HK-2 (cell line): ENCODE measurements around the gene BCL2L2.
"Not testable (repeated sequence)": the region's sequence is repeated elsewhere in the genome, so short reads cannot be mapped to it uniquely, and the experiment has no call there.

Experiments used
- DNase-seq: peaks from one replicate; pipeline ENCODE4 v3.0.0-alpha.2; 2018; ENCODE audit not compliant: unreplicated experiment

The BCL2L2 gene

GRCh38 chr14:23324455-23324846, 17.8 kb downstream of the BCL2L2 start:
- DNase-seq, result no peak

GRCh38 chr14:23324993-23325392, 18.4 kb downstream of the BCL2L2 start:
- DNase-seq, result no peak

DNA sequence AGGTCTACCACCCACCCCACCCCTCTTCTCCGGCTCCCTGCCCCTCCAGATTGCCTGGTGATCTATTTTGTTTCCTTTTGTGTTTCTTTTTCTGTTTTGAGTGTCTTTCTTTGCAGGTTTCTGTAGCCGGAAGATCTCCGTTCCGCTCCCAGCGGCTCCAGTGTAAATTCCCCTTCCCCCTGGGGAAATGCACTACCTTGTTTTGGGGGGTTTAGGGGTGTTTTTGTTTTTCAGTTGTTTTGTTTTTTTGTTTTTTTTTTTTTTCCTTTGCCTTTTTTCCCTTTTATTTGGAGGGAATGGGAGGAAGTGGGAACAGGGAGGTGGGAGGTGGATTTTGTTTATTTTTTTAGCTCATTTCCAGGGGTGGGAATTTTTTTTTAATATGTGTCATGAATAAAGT, 19.1 kb downstream of the BCL2L2 start:
- not testable (repeated sequence) for DNase-seq

GRCh38 chr14:23326491-23327332, 20.1 kb downstream of the BCL2L2 start:
- no peak for DNase-seq

DNA sequence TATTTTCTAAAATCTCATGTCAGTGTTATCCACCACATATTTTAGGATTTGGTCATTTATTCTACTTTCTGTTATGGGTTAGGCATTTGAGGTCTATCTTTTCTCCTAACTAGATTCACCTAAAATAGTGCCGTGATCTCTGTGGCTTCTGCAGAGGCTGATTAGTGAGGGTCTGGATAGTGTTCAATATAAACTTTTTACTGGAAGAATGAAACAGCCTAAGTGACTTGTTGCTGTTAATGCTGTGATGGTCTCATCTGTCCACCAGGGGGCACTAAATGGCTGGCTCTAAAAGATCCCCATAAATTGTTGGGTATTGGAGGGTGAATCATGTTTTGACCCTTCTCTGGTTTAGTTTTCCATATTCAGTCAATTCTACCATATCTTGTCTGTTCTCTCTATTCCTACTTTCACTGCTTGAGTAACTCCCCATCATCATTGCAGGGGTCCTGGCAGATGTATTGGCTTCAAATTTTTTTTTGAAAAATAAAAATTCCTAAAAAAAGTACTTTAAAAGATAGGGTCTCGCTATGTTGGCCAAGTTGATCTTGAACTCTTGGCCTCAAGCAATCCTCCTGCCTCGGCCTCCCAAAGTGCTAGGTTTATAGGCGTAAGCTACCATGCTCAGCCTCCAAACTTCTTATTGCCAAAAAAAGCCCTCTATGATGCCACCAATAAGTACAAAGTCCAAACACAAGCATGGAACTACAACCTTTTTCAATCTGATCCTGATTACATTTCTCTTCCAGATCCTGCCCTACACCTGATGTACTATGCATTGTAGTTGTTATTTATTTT, 21.5 kb downstream of the BCL2L2 start:
- DNase-seq, result peak; percentile 48

DNA sequence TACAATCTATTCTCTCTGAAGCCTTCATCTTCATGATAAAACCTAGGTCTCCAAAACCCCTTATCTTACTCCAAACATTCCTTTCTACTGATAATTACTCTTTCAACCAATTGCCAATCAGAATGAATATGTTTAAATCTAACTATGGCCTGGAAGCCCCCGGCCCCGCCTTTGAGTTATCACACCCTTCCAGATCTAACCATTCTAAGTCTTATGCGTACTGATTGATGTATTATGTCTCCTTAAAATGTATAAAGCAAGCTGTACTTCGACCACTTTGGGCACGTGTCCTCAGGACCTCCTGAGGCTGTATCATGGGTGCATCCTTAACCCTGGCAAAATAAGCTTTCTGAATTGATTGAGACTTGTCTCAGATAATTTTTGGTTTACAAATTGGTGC, 29.0 kb downstream of the BCL2L2 start:
- no peak for DNase-seq

DNA sequence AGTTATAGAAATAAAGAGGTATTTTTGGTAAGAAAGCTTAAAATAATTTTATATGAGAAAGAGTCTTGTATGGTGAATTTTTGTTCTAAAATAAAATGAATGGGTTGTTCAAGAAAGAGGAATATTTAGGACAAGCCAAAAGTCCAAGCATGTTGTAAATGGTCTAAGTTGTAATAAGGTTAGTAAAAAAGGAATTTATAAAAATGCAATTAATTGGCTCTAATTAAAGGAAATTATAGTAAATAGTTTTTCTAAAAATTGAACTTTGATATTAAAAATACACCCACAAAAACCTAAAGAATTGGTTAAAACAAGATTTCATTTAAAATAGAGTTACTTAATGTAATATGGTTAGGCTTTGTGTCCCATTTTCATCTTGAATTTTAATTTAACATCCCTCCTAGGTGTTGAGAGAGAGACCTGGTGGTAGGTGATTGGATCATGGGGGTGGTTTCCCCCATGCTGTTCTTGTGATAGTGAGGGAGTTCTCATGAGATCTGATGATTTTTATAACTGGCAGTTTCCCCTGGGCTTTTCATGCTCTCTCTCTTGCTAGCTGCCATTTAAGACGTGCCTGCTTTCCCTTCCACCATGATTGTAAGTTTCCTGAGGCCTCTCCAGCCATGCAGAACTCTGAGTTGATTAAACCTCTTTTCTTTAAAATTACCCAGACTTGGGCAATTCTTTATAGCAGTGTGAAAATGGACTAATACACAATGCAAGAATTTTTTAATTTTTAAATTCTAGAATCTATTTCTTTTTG, 33.1 kb downstream of the BCL2L2 start:
- DNase-seq, result no peak

GRCh38 chr14:23344481-23344880, 37.8 kb downstream of the BCL2L2 start:
- no peak for DNase-seq

DNA sequence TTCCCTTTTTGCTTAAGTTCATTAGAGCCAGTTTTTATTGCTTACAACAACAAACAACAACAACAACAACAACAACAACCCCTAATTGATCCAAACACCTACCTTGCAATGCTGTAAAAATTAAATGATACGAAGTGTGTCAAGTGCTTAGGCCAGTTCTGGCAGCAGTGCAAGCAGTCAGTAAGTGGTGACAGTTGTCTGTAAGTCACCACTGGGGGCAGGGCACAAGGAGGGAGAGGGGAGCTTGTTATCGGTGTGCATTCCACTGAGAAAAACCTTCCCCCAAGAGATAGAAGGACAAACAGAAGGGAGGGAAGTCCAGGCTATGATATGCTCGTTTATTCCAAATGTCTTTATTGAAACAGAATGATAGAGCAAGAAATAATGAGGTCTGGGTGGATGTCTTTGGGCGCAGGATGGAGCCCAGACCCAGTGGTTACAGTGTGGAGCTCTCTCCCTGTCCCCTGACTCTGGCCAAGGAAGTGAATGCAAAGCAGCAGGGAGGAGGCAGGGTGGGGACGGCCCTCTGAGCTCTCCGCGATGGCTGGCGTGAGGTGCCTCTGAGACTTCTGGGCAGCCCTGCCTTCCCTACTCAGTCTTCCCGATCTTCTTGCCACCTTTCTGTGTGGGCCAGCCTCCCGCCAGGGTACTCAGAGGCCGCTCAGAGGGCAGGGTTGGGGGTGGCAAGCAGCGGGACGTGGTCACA, 39.5 kb downstream of the BCL2L2 start:
- DNase-seq, result no peak

DNA sequence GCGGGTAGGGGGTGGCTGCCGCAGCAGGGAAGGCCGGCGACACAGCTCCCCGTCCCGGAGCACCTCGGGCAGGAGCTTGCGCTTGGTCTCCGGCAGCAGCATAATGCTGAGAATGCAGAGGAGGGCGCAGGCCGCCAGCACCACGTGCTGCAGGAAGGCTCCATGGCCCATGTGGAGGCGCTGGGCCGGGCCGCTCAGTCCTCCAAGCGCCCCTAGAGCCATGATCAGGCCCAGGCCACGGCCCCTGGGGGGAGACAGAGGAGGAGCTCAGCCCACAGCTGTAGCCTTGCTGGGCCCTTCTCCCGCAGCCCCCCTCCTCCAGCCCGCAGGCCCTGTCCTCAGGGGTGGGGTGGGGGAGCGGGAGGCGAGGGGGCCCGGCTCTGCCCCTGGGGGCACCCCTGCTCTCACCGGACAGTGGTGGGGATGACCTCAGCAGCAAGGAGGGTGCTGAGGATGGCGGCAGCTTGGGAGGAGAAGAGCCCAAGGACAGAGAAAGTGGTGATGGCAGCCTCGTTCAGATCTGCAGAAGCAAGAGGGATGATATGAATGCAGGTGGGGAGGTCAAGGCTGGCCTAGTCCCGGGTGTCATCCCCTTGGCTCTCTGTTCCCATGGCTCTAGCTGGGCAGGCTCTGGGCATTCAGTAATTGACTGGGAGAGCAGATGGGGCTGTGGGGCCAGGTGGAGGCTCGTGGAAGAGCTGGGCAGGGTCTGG, 40.2 kb downstream of the BCL2L2 start:
- no peak for DNase-seq

DNA sequence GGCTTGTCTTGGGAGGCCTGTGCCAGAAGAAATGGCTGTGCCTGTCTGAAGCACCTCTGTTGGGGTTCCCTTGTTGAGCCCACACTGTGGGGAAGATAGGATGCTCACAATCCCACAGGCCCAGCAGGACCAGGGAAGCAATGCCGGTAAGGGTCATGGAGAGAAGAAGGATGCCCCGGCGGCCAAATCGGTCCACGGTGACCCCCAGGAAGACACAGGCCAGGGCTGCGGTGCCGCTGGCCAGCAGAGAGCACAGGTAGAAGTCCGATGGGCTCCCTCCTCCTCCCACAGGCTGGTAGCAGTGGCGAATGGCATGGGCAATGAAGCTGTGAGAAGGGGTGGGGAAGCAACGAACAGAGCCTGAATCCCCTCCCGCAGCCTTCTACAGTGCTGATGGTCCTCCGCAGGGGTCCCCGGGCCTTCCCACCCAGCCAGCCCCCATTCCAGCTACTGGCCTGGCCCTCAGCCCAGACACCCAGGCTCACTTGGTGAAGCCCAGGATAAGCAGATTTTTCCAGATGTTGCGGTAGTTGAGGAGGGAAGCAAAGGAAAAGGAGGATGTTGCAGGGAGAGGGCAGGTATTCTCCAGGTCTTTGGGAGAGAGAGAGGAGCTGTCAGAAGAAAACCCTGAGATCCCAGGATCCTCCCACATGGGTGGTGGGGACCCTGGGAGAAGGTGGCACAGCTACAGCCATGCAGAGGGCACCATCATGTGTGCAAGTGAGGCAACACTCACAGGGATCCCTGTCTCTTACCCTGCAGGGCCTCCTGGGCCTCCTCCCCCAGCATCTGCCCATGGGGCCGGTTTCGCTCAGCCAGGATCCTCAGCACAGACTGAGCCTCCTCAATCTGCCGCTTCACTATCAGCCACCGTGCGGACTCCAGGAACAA, 41.0 kb downstream of the BCL2L2 start:
- no peak for DNase-seq

DNA sequence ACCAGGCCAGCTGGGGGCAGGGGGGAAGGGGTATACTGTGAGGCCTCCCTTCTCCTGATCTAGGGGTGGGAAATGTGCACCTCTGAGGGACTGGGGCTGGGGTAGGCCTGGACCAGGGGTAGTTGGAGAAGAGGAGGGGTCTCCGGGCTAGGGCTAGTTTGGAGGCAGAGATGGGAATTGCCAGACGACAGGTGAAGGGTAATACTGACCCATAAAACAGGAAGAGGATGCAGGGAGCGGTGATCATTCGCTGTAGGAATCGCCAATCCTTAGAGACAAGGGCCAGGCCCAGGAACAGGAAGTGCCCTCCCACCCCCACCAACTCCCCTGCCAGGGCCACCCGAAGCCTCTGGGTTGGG, 41.6 kb downstream of the BCL2L2 start:
- no peak for DNase-seq

DNA sequence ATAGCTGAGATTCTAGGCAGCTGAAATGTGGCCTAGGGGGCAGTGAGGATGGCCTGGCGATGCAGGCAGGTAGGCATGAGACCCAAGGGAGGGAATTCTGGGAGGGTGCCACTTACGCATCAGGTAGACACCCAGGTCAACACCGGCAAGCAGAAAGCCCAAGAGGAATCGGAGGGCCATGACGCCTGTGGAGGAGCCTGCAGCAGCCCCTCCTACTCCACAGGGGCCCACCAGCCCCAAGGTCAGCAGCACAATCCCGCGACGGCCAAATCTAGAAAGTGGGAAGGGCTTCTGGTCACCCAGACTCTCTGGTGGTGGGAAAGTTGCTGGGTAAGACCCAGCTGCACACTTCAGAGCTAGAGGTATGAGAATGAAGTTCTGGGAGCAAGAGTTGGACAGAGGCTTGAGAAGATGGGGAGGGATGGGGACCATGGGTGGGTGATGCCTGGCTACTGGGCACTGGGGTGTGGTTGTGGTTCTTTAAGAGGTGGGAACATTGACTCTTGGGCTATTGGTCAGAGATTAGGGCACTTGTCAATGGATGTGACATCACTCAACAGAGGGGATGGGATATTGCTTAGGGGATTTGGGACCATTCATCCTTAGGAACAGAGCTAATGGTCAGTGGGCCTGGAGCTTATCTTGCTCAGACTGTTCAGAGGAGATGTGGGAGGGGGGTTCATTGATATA, 42.7 kb downstream of the BCL2L2 start:
- DNase-seq, result no peak

GRCh38 chr14:23351681-23352505, 45.3 kb downstream of the BCL2L2 start:
- no peak for DNase-seq

- peak; percentile 52 for DNase-seq
Observed at GRCh38 chr14:23352506-23353432, 46.1 kb downstream of the BCL2L2 start, which contains the start of gene SLC22A17. SLC22A17 (minus strand) TSS chr14:23352887.

DNA sequence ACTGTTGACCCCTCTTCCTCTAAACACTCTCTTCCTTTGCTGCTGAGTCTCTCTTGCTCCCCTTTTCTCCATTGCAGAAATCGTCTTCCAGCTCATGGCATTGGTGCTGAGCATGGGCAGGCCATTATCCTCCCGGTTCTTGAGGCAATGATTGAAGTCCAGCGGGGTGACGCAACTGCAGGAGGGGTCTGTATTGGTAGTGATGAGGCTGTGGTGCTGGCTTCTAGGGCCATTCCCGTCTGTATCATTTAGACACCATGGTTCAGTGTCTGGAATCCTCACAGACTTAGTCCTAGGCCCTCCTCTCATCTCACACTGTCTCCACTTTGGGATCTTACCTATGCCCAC, 46.8 kb downstream of the BCL2L2 start:
- no peak for DNase-seq

- no peak for DNase-seq
Observed at GRCh38 chr14:23354990-23355389, 48.4 kb downstream of the BCL2L2 start.
